DMS79 (cell line): Measurements from ENCODE around the gene GAS7.

Experiments used
- DNase-seq: peaks from one replicate; lab custom pipeline; 2025; lab: John Stamatoyannopoulos, UW

GAS7 gene

DNA sequence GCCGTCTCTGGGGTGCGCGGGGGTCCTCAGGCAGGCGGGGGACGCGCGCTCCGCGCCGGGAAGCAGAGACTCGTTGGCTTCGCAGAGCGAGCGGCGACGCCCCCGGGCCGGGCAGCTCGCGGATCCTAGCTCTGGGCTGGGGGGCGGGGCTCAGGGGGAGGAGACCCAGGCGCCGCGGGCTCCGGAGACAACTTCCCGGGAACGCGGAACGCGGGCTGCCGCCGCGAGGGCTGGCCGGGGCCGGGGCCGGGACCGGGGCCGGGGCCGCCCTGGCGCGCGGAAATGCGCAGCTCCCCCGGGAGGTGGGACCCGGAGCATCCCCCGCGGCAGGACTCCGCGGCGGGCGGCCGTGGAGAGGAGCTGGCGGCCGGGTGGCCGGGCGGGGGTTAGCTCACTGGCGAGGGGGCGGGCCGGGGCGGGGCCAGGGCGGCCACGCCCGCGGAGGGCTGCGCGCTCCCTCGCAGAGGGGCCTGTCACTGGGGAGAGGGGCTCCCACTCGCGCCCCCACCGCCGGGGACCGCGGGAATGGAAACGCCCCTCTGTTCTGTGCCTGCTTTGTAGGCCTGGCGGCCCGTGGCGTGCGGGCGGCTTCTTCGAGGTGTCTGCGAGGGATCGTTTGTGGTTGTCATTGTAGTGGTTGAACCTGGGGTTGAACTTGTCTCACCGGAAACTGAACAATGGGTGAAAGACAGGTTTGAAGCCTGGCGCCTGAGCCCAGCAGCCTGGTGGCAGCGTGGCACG, at the start of gene GAS7:
GAS7 (minus strand) TSS at position 98 of the 741 bp plus-strand sequence.
- no peak for DNase-seq

DNA sequence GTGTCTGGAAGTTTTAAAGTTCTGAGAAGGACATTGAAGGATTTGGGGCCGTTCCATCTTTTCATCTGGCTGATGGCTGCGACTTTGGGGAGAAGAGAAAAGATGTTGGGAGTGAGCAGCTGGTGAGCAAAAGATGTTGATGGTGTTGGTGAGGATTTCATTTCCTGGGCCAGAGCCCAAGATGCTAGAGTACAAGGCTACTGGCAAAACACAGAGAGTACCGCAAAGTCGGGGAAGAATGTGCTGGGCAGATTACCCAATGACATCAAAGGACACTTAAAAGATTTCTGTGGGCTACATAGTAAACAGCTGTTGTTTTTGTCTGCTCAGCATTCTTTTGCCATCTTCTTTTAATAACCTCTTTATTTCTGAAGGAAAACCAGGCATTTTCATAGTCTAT, 49.4 kb upstream of the GAS7 start:
- no peak for DNase-seq

DNA sequence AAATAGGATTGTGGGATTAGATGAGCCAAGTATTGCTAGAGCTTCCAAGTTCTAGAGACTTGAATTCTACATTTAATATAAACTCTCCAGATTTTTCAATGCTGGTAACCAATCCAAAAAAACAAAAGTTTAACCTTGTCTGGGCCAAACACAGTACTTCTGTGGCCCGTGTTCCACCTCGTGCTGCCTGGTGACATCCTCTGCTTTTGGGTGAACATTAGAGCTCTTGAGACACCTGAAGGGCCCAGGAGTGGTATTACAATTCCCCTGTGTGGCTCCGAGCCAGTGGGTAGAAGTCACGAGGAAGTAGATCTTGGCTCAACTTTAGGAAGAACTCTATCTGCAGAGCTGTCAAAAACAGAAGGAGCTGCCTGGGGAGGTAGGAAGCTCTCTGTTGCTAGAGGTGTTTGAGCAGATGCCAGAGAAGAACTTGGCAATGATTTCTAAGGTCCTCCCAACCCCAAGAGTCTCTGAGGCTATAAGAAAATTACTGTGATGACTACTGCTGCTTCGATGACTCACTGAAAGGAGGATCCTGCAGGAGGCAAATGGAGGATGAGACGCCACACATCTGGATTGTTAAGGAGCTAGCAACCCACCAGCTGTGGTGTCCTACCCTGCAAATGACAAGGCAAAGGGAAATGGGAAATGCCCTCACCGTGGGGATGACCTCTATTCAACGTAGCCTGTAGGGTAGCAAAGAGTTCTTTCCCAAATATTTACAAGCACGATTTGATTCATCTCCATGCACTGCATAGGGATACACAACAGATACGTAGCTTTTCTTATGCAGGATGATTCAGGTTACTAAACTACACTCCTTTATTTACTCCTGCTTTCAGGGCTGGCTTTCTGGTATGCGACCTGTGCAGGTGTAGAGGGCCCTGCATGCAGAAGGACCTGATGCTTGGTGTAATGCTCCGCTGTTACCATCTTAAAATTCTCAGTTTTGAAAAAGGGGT, 45.8 kb upstream of the GAS7 start:
- DNase-seq, result peak; percentile 1

DNA sequence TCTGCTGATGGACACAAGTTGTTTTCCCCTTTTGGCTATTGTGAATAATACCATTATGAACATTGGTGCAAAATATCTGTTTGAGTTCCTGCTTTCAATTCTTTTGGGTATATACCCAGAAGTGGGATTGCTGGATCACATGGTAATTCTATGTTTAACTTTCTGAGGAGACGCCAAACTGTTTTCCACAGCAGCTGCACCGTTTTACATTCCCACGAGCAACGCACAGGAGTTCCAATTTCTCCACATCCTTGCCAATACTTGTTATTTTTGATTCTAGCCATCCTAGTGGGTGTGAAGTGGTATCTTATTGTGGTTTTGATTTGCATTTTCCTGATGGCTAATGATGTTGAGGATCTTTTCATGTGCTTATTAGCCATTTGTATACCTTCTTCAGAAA, 43.4 kb upstream of the GAS7 start:
- no peak for DNase-seq

DNA sequence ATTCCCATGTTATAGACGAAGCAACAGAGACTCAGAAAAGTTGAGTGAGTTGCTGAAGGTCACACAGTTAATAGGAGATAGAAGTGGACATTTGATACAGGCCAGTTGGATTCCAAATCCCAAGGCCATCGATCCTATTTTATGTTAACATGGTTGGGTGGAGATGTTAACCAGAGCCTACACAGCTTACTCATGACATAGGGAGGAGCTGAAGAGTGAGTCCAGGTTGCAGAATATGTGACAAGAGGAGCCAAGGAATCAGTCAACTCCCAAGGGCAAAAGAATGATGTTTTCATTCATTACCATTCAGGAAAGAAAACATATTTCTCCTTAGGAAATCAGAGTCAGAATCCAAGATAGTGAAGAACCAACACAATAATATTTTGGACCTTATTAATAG, 40.3 kb upstream of the GAS7 start:
- DNase-seq, result no peak

DNA sequence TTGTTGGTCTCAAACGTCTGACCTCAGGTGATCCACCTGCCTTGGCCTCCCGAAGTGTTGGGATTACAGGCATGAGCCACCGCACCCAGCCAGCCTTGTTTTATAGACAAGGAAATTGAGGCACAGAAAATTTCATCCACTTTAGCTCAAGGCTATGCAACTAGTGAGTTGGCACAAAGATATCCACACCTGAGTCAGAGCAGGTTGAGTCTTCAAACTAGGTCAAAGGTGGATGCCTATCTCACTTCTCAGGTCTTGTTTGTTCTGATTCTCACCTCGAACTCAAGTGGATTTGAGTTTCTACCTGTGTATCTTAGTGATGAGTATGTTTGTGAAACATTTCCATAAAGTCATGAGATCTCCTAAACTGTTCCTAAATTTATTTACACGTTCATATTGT, 35.6 kb upstream of the GAS7 start:
- no peak for DNase-seq

DNA sequence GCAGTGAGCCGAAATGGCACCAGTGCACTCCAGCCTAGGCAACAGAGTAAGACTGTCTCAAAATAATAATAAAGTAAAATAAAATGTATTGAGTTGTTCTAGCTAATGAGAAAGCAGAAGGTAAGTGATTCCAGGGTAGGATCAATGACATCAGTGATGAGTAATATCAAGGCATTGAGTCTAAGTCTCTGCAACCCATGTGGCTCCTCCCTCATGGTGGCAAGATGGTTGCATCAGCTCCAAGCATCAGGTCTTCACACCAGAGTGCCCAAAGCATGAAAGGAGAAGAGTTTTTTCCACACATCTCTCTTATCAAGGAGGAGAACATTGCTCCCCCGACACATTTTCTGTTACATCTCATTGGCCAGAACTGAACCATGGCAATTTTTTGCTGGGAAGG, 34.8 kb upstream of the GAS7 start:
- DNase-seq, result no peak

DNA sequence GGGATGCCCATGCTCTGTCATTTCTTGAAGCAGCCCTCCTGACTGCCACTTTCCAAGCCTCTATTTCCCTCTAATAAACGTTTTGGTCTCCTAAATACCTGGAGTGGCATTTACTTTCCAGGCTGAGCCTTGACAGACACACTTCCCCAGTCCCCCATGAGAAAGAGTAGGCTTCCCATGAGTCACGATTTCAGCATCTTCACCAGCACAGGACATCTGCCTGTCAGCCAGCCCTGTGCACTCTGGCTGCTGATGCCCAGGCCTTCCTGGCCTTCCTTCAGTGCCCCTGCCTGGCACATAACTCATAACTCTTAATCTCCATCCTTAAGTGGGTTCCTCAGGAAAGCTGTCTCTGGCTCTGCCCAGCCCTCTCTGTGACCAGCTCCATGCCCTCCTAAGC, 30.8 kb upstream of the GAS7 start:
- no peak for DNase-seq

DNA sequence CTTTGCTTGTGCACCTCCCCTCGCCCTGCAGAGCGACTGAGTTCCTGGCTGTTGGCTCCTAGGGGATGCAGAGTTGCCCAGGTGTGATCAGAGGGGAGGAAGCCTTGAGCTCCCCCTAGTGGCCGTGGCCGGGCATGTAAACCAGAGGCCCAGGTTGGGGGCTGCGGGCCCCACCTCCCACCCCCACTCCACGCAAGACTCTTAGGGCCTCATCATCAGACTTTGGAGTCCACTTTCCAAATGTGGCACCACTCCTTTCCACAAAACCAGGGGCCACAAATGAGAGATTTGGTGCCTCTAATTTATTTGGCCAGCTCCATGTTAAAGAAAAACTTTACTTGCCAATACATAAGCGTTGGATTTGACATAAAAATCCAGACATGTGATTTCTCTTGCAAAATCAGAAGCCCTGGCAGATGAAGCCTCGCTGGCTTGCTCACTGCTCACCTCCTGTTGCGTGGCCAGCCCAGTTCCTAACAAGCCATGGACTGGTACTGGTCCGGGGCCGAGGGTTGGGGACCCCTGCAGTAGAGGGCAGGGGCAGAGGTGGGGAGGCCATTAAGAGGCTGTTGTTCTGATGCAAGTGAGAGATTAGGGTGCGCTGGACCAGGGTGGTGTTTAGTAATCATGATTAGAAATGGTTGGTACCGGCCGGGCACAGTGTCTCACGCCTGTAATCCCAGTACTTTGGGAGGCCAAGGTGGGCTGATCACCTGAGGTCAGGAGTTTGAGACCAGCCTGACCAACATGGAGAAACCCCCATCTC, 28.7 kb upstream of the GAS7 start:
- DNase-seq, result no peak

DNA sequence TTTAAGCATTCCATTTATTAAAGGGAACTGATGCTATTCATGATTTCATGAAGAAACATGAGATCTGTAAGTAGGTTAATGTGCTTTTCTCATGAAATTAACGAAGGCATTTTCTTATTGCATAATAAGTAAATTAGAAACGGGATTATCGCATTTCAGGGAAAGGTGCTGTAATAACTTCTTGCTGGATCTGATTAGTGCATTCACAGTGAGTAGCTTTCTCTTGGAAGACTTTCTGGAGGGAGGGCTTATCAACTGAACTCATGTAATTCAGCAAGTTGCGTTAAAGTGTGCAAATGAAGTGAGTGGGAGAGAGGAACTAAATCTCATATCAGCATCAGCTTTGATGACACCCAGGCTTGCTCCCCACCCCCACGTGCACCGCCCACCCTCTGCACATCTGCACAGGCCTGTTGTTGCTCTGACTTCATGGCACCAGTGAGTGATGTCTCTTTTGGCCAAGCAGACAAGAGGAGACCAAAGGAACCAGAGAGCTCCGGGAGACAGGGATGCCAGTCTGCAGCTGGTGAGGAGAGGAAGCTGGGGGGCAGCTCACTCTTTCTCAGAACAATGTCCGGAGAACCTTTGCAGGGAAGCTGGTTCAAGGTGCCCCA, 26.3 kb upstream of the GAS7 start:
- no peak for DNase-seq

DNA sequence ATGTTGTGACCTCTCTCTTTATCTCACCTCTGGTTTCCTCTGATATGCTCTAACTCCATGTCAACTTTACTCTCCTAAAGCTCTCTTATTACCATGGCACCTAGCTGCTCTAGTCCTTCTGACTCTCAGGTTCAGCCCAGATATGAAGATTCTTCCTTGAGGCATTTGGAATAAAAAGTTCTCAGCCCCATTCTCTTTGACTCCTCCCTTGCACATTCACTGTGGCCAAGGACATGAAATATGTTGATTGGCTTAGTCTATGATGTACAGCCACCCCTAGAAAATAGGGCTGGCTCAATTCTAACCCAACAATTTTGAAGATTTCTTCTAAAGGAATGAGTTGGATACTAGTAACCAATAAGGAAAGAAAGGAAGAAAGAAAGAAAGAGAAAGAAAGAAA, 20.8 kb upstream of the GAS7 start:
- DNase-seq, result no peak

DNA sequence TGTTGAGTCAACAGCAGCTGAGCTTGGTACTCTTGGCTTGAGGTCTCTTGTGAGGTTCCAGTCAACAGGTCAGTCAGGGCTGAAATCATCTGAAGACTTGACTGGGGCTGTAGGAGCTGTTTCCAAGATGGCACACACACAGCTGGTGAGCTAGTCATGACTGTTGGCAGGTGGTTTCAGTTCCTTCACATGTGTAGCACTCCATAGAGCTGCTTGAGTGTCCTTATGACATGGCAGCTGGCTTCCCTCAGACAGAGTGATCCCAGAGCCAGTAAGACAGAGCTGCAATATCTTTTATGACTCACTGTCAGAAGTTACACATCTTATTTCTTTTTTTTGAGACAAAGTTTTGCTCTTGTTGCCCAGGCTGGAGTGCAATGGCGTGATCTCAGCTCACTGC, 19.5 kb upstream of the GAS7 start:
- DNase-seq, result no peak

DNA sequence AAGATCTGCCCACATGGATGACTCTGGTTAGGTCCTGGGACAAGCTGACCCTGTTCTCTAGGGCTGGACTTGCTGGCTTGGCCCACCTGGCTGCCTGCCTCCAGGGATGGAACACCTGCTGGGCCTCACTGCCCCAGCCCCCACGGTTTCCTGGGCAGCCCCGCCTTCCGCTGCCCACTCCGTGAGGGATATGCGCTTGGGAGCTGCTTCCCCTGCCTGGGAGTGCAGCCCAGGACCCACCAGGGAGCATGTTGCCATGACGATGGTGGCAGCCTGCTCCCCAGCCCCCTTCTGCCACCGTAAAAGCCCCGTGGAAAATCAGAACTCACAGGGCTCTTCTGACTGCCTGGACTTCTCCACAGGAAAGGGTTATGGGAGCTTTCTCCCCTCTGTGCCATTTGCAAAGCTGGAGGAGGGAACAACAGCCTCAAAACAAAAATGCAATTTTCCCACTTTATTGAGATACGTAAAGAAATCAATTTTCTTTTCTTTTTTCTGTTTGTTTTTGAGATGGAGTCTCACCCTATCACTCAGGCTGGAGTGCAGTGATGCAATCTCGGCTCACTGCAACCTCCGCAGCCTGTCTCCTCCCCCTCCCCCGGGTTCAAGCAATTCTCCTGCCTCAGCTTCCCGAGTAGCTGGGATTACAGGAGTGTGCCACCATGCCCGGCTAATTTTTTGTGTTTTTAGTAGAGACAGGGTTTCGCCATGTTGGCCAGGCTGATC, 18.0 kb upstream of the GAS7 start:
- no peak for DNase-seq

DNA sequence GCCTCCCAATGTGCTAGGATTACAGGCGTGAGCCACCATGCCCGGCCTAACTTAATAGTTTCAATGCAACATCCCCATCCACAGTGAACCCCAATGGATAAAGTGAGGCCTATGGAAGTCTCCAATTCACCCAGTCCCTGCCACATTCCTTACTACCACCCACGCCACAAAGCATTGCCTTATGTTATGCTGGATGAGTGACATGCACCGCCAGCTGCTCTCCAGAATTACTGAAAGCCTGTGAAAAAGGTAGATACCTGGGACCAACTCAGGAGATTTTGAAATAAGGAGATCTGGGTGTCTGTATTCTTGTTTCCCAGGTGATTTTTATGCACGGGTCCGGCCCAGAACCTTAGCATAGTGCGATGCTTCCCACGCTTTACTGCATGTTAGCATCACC, 16.9 kb upstream of the GAS7 start:
- DNase-seq, result no peak

DNA sequence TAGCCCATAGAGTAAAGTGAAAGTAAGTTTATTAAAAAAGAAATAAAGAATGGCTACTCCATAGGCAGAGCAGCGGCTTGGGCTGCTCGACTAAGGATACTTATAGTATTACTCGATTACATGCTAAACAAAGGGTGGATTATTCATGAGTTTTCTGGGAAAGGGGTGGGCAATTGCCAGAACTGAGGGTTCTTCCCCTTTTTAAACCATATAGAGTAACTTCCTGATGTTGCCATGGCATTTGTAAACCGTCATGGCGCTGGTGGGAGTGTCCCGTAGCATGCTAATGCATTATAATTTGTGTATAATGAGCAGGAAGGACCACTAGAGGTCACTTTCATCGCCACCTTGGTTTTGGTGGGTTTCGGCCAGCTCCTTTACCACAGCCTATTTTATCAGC, 13.3 kb upstream of the GAS7 start:
- no peak for DNase-seq

DNA sequence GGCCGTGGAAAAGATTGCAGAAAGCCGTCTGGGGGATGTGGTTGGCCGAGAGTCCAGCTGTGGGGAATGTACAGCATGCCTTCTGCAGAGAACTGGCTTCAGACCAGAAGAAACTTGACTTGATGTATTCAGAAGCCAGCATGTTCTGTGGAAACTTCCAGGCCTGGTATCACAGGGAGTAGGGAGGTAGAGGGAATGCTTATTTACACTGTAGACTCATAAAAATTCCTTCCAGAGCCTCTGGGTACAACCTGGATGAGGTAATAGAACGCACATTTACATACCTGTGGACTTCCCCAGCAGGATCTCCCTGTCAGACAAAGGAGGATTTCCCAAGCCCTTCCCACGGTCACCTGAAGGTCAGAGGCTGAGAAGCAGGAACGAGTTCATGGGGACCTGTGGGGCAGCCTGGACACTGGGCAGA, 11.8 kb upstream of the GAS7 start:
- DNase-seq, result no peak

DNA sequence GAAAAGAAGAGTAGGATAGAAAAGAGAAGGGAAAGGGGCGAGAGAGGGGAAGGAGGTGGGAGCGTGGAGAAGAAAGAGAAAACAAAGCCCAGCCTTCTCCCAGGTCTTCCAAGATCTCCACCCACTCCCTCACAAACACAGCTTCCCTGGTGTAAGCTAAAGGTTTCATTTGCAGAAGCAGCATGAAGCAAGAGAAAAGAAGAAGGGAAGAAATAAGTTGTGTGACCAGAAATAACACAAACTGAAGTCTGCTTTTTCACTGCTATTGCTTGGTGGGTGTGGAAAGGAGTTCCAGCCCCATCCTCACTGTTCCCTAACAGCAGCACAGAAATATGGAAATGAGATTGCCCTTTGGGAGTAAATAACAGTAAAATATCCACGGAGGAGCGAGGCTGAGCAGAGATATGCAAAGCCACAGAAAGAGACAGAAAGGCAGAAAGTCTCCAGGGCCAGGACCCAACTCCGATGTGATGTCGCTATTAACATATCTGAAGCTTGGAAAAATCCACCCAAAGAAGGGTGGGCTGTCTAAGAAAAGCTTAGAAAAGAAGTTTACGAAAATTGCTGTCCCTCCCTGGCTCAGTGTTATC, 10.3 kb upstream of the GAS7 start:
- DNase-seq, result no peak

DNA sequence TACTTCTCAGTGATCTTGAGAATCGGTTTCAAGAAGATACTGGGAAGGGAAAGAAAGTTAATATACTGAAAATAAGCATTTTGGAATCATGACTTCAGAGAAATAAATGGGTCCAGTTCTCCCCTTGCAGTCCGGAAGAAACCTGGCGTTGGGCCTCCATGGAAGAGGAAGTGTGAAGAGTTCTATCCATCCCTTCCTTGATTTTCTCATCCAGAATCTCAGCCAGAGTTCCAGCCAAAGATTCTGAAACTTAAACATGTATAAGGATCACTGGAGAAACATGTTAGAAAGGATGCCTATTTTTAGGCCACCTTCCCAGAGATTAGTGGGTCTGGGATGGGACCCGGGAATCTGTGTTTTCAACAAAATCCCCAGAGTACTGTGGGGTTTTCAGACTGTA, 8.7 kb upstream of the GAS7 start:
- DNase-seq, result no peak

DNA sequence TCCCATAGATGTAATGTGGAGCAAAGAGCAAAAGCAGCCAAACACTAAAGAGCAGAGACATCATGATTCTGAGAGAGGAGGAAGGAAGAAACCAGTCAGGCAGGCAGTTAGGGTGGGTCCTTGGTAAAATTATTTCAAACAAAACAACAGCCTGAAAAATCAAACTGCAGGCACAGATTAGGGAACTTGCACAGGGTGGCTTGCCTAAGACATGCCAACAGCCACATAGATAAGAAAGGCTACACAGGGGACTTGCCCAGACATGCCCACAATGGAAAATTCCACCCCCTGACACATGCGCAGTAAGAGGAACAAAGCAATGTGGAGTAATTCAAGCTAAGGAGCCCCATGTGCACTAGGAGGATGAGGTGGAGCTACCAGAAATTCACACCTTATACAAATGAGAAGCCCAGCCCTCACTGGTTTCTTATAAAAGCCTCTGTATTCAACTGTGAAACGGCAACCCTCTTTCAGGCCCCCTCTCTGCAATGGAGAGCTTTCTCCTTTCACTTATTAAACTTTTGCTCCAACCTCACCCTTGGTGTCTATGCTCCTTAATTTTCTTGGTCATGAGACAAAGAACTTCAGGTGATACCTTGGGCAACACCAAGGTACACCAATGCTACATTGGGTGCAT, 7.3 kb upstream of the GAS7 start:
- DNase-seq, result no peak

DNA sequence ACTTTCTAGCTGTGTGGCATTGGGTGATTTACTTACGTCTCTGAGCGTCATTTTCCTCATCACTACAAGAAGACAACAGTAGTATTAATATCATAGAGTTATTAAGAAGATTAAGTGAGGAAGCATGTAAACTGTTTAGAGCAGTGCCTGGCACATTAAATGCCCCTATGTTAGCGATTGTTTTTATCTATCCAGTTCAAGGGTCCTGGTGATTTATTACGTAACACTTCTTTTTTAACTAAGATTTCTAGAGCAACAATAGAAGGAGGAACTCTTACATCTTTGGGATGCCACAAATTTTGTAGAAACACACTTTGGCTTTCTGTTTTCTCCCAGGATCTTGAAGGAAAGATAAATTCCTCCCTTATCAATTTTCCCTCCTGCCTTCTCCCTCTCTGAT, 3.3 kb upstream of the GAS7 start:
- DNase-seq, result no peak

DNA sequence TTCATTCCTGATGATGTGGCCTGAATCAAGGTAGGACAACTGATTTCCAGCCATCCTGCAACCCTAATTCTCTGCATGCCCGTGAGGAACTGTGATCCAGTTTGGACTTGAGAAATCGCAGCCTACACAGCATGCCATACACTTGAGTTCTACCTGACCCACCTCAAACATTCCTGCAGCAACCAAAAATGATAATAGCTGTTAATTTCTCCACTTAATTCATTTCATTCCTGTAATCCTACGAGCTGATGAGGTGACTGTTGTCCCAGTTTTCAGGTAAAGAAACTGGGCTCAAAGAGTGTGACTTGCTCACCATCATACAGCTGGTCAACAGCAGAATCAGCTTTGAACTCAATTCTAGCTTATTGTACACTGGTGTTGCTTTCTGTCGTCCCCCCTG, 2.2 kb upstream of the GAS7 start:
- DNase-seq, result no peak
